ENCODE results near the gene PITPNC1.

Gene PITPNC1

GRCh38 chr17:67452681-67453554, 75.8 kb downstream of the PITPNC1 start:
- Histone ChIP-seq H3K9ac (ENCODE audit: low read depth in 1 of 2, low read length in 2 of 2) (no peak overlapping the region), H3K27ac (ENCODE audit: low read depth in 2 of 2, low read length in 2 of 2) (peak overlapping the region; percentile 39 to 41)

GRCh38 chr17:67456103-67456502, 79.0 kb downstream of the PITPNC1 start:
- H3K27ac ChIP-seq (ENCODE audit: low read depth in 2 of 2, low read length in 2 of 2), result no peak overlapping the region
- no peak overlapping the region for H3K4me3 ChIP-seq (ENCODE audit: low read length in 2 of 2)
- H3K9me3 ChIP-seq (ENCODE audit: control insufficient read depth in 2 of 2, low read length in 2 of 2), result no peaks in the 10 kb centered on the region

More at GRCh38 chr17:67452681-67453554, 75.8 kb downstream of the PITPNC1 start:
- no peaks in the 10 kb centered on the region for H3K36me3 ChIP-seq (ENCODE audit: control insufficient read depth in 2 of 2, insufficient read depth in 2 of 2, low read length in 2 of 2)
- no peak overlapping the region for H3K4me3 ChIP-seq (ENCODE audit: low read length in 2 of 2)
- H3K27me3 ChIP-seq (ENCODE audit: control insufficient read depth in 2 of 2, insufficient read depth in 2 of 2, low read length in 2 of 2), result no peaks in the 10 kb centered on the region
- H3K4me1 ChIP-seq (ENCODE audit: control insufficient read depth in 2 of 2, insufficient read depth in 2 of 2, low read length in 2 of 2), result no peaks in the 10 kb centered on the region
- H3K9me3 ChIP-seq (ENCODE audit: control insufficient read depth in 2 of 2, low read length in 2 of 2), result no peaks in the 10 kb centered on the region

GRCh38 chr17:67456889-67457288, 79.8 kb downstream of the PITPNC1 start:
- H3K4me1 ChIP-seq (ENCODE audit: control insufficient read depth in 2 of 2, insufficient read depth in 2 of 2, low read length in 2 of 2), result no peaks in the 10 kb centered on the region
- H3K27ac ChIP-seq (ENCODE audit: low read depth in 2 of 2, low read length in 2 of 2), result no peak overlapping the region
- no peak overlapping the region for H3K4me3 ChIP-seq (ENCODE audit: low read length in 2 of 2)
- H3K9me3 ChIP-seq (ENCODE audit: control insufficient read depth in 2 of 2, low read length in 2 of 2), result no peaks in the 10 kb centered on the region
- no peaks in the 10 kb centered on the region for H3K27me3 ChIP-seq (ENCODE audit: control insufficient read depth in 2 of 2, insufficient read depth in 2 of 2, low read length in 2 of 2)
- no peak overlapping the region for H3K9ac ChIP-seq (ENCODE audit: low read depth in 1 of 2, low read length in 2 of 2)
- no peaks in the 10 kb centered on the region for H3K36me3 ChIP-seq (ENCODE audit: control insufficient read depth in 2 of 2, insufficient read depth in 2 of 2, low read length in 2 of 2)

More at GRCh38 chr17:67456103-67456502, 79.0 kb downstream of the PITPNC1 start:
- H3K4me1 ChIP-seq (ENCODE audit: control insufficient read depth in 2 of 2, insufficient read depth in 2 of 2, low read length in 2 of 2), result no peaks in the 10 kb centered on the region
- no peaks in the 10 kb centered on the region for H3K36me3 ChIP-seq (ENCODE audit: control insufficient read depth in 2 of 2, insufficient read depth in 2 of 2, low read length in 2 of 2)
- H3K9ac ChIP-seq (ENCODE audit: low read depth in 1 of 2, low read length in 2 of 2), result no peak overlapping the region
- no peaks in the 10 kb centered on the region for H3K27me3 ChIP-seq (ENCODE audit: control insufficient read depth in 2 of 2, insufficient read depth in 2 of 2, low read length in 2 of 2)

- H3K4me1 ChIP-seq (ENCODE audit: control insufficient read depth in 2 of 2, insufficient read depth in 2 of 2, low read length in 2 of 2), result peaks cover 0 to 2% of the 10 kb centered on the region in 2 donors
- H3K9ac ChIP-seq (ENCODE audit: low read depth in 1 of 2, low read length in 2 of 2), result no peak overlapping the region
- no peaks in the 10 kb centered on the region for H3K27me3 ChIP-seq (ENCODE audit: control insufficient read depth in 2 of 2, insufficient read depth in 2 of 2, low read length in 2 of 2)
- no peaks in the 10 kb centered on the region for H3K36me3 ChIP-seq (ENCODE audit: control insufficient read depth in 2 of 2, insufficient read depth in 2 of 2, low read length in 2 of 2)
- no peak overlapping the region for H3K4me3 ChIP-seq (ENCODE audit: low read length in 2 of 2)
- H3K9me3 ChIP-seq (ENCODE audit: control insufficient read depth in 2 of 2, low read length in 2 of 2), result no peaks in the 10 kb centered on the region
- no peak overlapping the region for H3K27ac ChIP-seq (ENCODE audit: low read depth in 2 of 2, low read length in 2 of 2)
Observed at GRCh38 chr17:67458203-67458602, 81.1 kb downstream of the PITPNC1 start.

- no peak overlapping the region for H3K4me3 ChIP-seq (ENCODE audit: low read length in 2 of 2)
- H3K27ac ChIP-seq (ENCODE audit: low read depth in 2 of 2, low read length in 2 of 2), result no peak overlapping the region
- no peaks in the 10 kb centered on the region for H3K9me3 ChIP-seq (ENCODE audit: control insufficient read depth in 2 of 2, low read length in 2 of 2)
- no peak overlapping the region for H3K9ac ChIP-seq (ENCODE audit: low read depth in 1 of 2, low read length in 2 of 2)
- no peaks in the 10 kb centered on the region for H3K27me3 ChIP-seq (ENCODE audit: control insufficient read depth in 2 of 2, insufficient read depth in 2 of 2, low read length in 2 of 2)
- no peaks in the 10 kb centered on the region for H3K36me3 ChIP-seq (ENCODE audit: control insufficient read depth in 2 of 2, insufficient read depth in 2 of 2, low read length in 2 of 2)
- peaks cover 4 to 7% of the 10 kb centered on the region in 2 donors for H3K4me1 ChIP-seq (ENCODE audit: control insufficient read depth in 2 of 2, insufficient read depth in 2 of 2, low read length in 2 of 2)
Observed at GRCh38 chr17:67459985-67460384, 82.9 kb downstream of the PITPNC1 start.

GRCh38 chr17:67461228-67461780, 84.2 kb downstream of the PITPNC1 start:
- H3K4me1 ChIP-seq (ENCODE audit: control insufficient read depth in 2 of 2, insufficient read depth in 2 of 2, low read length in 2 of 2), result peaks cover 4 to 7% of the 10 kb centered on the region in 2 donors
- no peak overlapping the region for H3K27ac ChIP-seq (ENCODE audit: low read depth in 2 of 2, low read length in 2 of 2)
- H3K4me3 ChIP-seq (ENCODE audit: low read length in 2 of 2), result no peak overlapping the region
- no peak overlapping the region for H3K9ac ChIP-seq (ENCODE audit: low read depth in 1 of 2, low read length in 2 of 2)
- H3K9me3 ChIP-seq (ENCODE audit: control insufficient read depth in 2 of 2, low read length in 2 of 2), result no peaks in the 10 kb centered on the region
- H3K36me3 ChIP-seq (ENCODE audit: control insufficient read depth in 2 of 2, insufficient read depth in 2 of 2, low read length in 2 of 2), result no peaks in the 10 kb centered on the region
- H3K27me3 ChIP-seq (ENCODE audit: control insufficient read depth in 2 of 2, insufficient read depth in 2 of 2, low read length in 2 of 2), result no peaks in the 10 kb centered on the region

- Histone ChIP-seq H3K36me3 (ENCODE audit: control insufficient read depth in 2 of 2, insufficient read depth in 2 of 2, low read length in 2 of 2) (no peaks in the 10 kb centered on the region), H3K4me1 (ENCODE audit: control insufficient read depth in 2 of 2, insufficient read depth in 2 of 2, low read length in 2 of 2) (peaks cover 4 to 7% of the 10 kb centered on the region in 2 donors), H3K9me3 (ENCODE audit: control insufficient read depth in 2 of 2, low read length in 2 of 2) (no peaks in the 10 kb centered on the region), H3K27me3 (ENCODE audit: control insufficient read depth in 2 of 2, insufficient read depth in 2 of 2, low read length in 2 of 2) (no peaks in the 10 kb centered on the region), H3K4me3 (ENCODE audit: low read length in 2 of 2) (no peak overlapping the region), H3K27ac (ENCODE audit: low read depth in 2 of 2, low read length in 2 of 2) (no peak overlapping the region), H3K9ac (ENCODE audit: low read depth in 1 of 2, low read length in 2 of 2) (no peak overlapping the region)
Observed at GRCh38 chr17:67461876-67462275, 84.8 kb downstream of the PITPNC1 start.

GRCh38 chr17:67466251-67466796, 89.2 kb downstream of the PITPNC1 start:
- no peaks in the 10 kb centered on the region for H3K27me3 ChIP-seq (ENCODE audit: control insufficient read depth in 2 of 2, insufficient read depth in 2 of 2, low read length in 2 of 2)
- H3K4me3 ChIP-seq (ENCODE audit: low read length in 2 of 2), result no peak overlapping the region
- H3K9ac ChIP-seq (ENCODE audit: low read depth in 1 of 2, low read length in 2 of 2), result no peak overlapping the region
- no peaks in the 10 kb centered on the region for H3K9me3 ChIP-seq (ENCODE audit: control insufficient read depth in 2 of 2, low read length in 2 of 2)
- H3K27ac ChIP-seq (ENCODE audit: low read depth in 2 of 2, low read length in 2 of 2), result no peak overlapping the region
- no peaks in the 10 kb centered on the region for H3K36me3 ChIP-seq (ENCODE audit: control insufficient read depth in 2 of 2, insufficient read depth in 2 of 2, low read length in 2 of 2)
- H3K4me1 ChIP-seq (ENCODE audit: control insufficient read depth in 2 of 2, insufficient read depth in 2 of 2, low read length in 2 of 2), result peaks cover 4 to 7% of the 10 kb centered on the region in 2 donors

- Histone ChIP-seq H3K27me3 (ENCODE audit: control insufficient read depth in 2 of 2, insufficient read depth in 2 of 2, low read length in 2 of 2) (no peaks in the 10 kb centered on the region), H3K9ac (ENCODE audit: low read depth in 1 of 2, low read length in 2 of 2) (no peak overlapping the region), H3K4me1 (ENCODE audit: control insufficient read depth in 2 of 2, insufficient read depth in 2 of 2, low read length in 2 of 2) (peaks cover 4 to 7% of the 10 kb centered on the region in 2 donors), H3K9me3 (ENCODE audit: control insufficient read depth in 2 of 2, low read length in 2 of 2) (no peaks in the 10 kb centered on the region), H3K27ac (ENCODE audit: low read depth in 2 of 2, low read length in 2 of 2) (no peak overlapping the region), H3K36me3 (ENCODE audit: control insufficient read depth in 2 of 2, insufficient read depth in 2 of 2, low read length in 2 of 2) (no peaks in the 10 kb centered on the region), H3K4me3 (ENCODE audit: low read length in 2 of 2) (no peak overlapping the region)
Observed at GRCh38 chr17:67467500-67468455, 90.7 kb downstream of the PITPNC1 start.
